HepG2 (cell line): ENCODE measurements around the gene LSR. TPM values are rescaled to one million over a fixed set of nuclear protein-coding genes. Genes with fewer than 3 reads are reported as not detected.
A peak's percentile ranks its signal among the peaks of the same experiment; 100 is the strongest.

Source experiments
- AGO2 ChIP-seq: fragments of 200-400 bp; formaldehyde crosslinking; optimal IDR thresholded peaks from 2 replicates; pipeline ENCODE3; 2017; ENCODE audit warnings: mild to moderate bottlenecking, low read depth, low read length, moderate library complexity
- BCL6 ChIP-seq: IDR thresholded peaks from 2 replicates; pipeline ENCODE4 v1.6.1; 2016; ENCODE audit warnings: missing genetic modification reagents, missing compliant biosample characterization
- FOXJ3 ChIP-seq: sonication (generic); formaldehyde crosslinking; IDR thresholded peaks from 2 replicates; pipeline ENCODE4 v1.4.0; 2020; ENCODE audit warnings: missing genetic modification reagents, mild to moderate bottlenecking, borderline replicate concordance
- MEIS2 ChIP-seq: sonication (generic); formaldehyde crosslinking; IDR thresholded peaks from 2 replicates; pipeline ENCODE4 v1.9.0; 2021; ENCODE audit warnings: mild to moderate bottlenecking, missing genetic modification reagents
- PHF5A ChIP-seq: IDR thresholded peaks from one replicate; pipeline ENCODE4 v1.6.1; 2018; ENCODE audit warnings: low read depth, missing genetic modification reagents; ENCODE audit not compliant: unreplicated experiment
- POLR2AphosphoS5 ChIP-seq: IDR thresholded peaks from 2 replicates; pipeline ENCODE4 v1.6.1; 2012; ENCODE audit warnings: low read depth, low read length
- REL ChIP-seq: sonication (generic); formaldehyde crosslinking; conservative IDR thresholded peaks from 2 replicates; pipeline ENCODE4 v1.8.0; 2022; ENCODE audit warnings: mild to moderate bottlenecking, missing genetic modification reagents, moderate library complexity
- RNF2 ChIP-seq: fragments of 450-650 bp; conservative IDR thresholded peaks from 2 replicates; pipeline ENCODE4 v1.6.1; 2016; ENCODE audit warnings: low read depth
- RXRB ChIP-seq: IDR thresholded peaks from 2 replicates; pipeline ENCODE4 v1.6.1; 2016; ENCODE audit warnings: borderline replicate concordance, missing genetic modification reagents, missing compliant biosample characterization
- SRSF4 ChIP-seq: fragments of 200-400 bp; formaldehyde crosslinking; IDR thresholded peaks from one replicate; pipeline ENCODE4 v1.6.1; 2018; ENCODE audit warnings: mild to moderate bottlenecking, low read depth, low read length, moderate library complexity; ENCODE audit not compliant: poor library complexity, severe bottlenecking
- TCF7 ChIP-seq: sonication (generic); IDR thresholded peaks from 2 replicates; pipeline ENCODE4 v1.6.1; 2016; ENCODE audit warnings: antibody characterized with exemption, low read depth
- TEAD3 ChIP-seq: optimal IDR thresholded peaks from 2 replicates; pipeline ENCODE3; 2016; ENCODE audit warnings: borderline replicate concordance
- TRIM24 ChIP-seq: sonication (generic); formaldehyde crosslinking; IDR thresholded peaks from 2 replicates; pipeline ENCODE4 v1.8.0; 2022; ENCODE audit warnings: mild to moderate bottlenecking, missing genetic modification reagents
- YEATS4 ChIP-seq: sonication (generic); formaldehyde crosslinking; IDR thresholded peaks from 2 replicates; pipeline ENCODE4 v1.4.0; 2020; ENCODE audit warnings: missing genetic modification reagents, borderline replicate concordance
- ZNF121 ChIP-seq: sonication (generic); formaldehyde crosslinking; IDR thresholded peaks from 2 replicates; pipeline ENCODE4 v1.5.0; 2020; ENCODE audit warnings: mild to moderate bottlenecking, missing genetic modification reagents
- ZNF138 ChIP-seq: sonication (generic); formaldehyde crosslinking; IDR thresholded peaks from 2 replicates; pipeline ENCODE4 v1.5.0; 2020; ENCODE audit warnings: mild to moderate bottlenecking, low read depth, missing genetic modification reagents
- ZNF788 ChIP-seq: sonication (generic); formaldehyde crosslinking; IDR thresholded peaks from 2 replicates; pipeline ENCODE4 v1.5.0; 2020; ENCODE audit warnings: mild to moderate bottlenecking, missing genetic modification reagents, borderline replicate concordance
- polyA plus RNA-seq, 8 experiments: library from polyadenylated mRNA; depleted of rRNA in 3 of 8; stranded (reverse) in 7 of 8; unstranded in 1 of 8; fragments of >200 nt; fragmentation: Illumina TruSeq in 4 of 8; extraction: Trizol in 4 of 8; gene quantifications; 2 replicates each; pipeline versions ENCODE4 v1.2.1 to v1.2.3, GENCODE V29; 2011 to 2016; ENCODE audit warnings: low read depth in 4 of 8, missing spikeins in 1 of 8, mixed read lengths in 1 of 8; ENCODE audit not compliant: insufficient read depth in 1 of 8
- total RNA-seq, 5 experiments: library from RNA; depleted of rRNA; stranded (reverse); fragments of >200 nt; fragmentation: Illumina TruSeq; extraction: Trizol; gene quantifications; 2 replicates each; pipeline ENCODE4 v1.2.3, GENCODE V29; 2016; ENCODE audit warnings: low read depth in 1 of 5
- TF ChIP-seq, protein P1 (sequence below): sonication (generic); formaldehyde crosslinking; IDR thresholded peaks from 2 replicates; pipeline ENCODE4 v1.4.0; 2020; ENCODE audit warnings: missing genetic modification reagents
- TF ChIP-seq, protein P2 (sequence below): sonication (generic); formaldehyde crosslinking; IDR thresholded peaks from 2 replicates; pipeline ENCODE4 v1.4.0; 2020; ENCODE audit warnings: missing genetic modification reagents
- TF ChIP-seq, protein P3 (sequence below): sonication (generic); formaldehyde crosslinking; IDR thresholded peaks from 2 replicates; pipeline ENCODE4 v1.4.0; 2020; ENCODE audit warnings: low read depth, mild to moderate bottlenecking, missing genetic modification reagents
- TF ChIP-seq, protein P4 (sequence below): sonication (generic); formaldehyde crosslinking; IDR thresholded peaks from 2 replicates; pipeline ENCODE4 v1.8.0; 2022; ENCODE audit warnings: mild to moderate bottlenecking, missing genetic modification reagents; ENCODE audit not compliant: insufficient replicate concordance

The LSR gene
- total and polyA plus RNA-seq, 2 of the 13 experiments (the other 11 are each of a cell fraction or from before 2014, with no cell fraction given): 29.2 to 79.2 TPM

DNA sequence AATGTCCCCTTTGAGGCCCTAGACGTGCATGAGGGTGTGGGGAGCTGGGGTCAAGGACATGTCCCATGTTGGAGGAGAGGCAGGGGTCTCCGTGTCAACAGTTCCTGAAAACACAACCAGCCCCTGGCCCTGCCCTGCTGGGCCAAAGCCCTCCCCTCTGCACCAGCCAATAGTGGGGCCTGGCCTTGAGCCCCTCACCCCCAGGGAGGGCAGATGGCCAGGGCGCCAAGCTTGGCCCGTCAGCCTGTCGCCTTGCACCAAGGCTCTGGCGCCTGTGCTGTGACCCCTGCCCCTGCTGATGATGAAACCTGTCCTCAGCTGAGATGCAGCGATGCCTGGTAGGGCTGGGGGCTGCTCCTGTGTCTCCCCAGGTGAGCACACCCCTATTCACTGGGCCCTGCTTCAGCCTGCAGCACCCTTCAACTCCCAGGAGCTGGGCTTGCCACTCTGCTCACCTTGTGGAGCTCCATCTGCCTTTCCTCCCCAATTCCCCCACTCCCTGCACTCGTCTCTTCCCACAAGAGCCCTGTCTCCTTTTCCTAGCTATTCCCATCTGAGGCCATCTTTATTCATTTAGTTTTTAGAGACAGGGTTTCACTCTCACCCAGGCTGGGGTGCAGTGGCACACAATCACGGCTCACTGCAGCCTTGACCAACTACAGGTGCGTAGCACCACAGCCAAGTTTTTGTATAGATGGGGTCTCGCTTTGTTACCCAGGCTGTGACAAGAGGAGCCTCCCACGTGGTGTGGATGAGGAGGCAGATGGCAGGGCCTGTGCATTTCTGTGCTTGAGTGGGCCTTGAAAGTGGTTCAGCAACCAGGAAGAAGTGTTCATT lies 31.4 kb downstream of the LSR start (continued):
- peak; percentile 97 for TF ChIP-seq BCL6 (CRISPR knock-in tag)
- no peak for TF ChIP-seq TRIM24 (CRISPR knock-in tag)
- TF ChIP-seq, protein P1, sequence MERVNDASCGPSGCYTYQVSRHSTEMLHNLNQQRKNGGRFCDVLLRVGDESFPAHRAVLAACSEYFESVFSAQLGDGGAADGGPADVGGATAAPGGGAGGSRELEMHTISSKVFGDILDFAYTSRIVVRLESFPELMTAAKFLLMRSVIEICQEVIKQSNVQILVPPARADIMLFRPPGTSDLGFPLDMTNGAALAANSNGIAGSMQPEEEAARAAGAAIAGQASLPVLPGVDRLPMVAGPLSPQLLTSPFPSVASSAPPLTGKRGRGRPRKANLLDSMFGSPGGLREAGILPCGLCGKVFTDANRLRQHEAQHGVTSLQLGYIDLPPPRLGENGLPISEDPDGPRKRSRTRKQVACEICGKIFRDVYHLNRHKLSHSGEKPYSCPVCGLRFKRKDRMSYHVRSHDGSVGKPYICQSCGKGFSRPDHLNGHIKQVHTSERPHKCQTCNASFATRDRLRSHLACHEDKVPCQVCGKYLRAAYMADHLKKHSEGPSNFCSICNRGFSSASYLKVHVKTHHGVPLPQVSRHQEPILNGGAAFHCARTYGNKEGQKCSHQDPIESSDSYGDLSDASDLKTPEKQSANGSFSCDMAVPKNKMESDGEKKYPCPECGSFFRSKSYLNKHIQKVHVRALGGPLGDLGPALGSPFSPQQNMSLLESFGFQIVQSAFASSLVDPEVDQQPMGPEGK (CRISPR knock-in tag): peak; percentile 97
- TF ChIP-seq RNF2: no peak
- TF ChIP-seq, protein P2, sequence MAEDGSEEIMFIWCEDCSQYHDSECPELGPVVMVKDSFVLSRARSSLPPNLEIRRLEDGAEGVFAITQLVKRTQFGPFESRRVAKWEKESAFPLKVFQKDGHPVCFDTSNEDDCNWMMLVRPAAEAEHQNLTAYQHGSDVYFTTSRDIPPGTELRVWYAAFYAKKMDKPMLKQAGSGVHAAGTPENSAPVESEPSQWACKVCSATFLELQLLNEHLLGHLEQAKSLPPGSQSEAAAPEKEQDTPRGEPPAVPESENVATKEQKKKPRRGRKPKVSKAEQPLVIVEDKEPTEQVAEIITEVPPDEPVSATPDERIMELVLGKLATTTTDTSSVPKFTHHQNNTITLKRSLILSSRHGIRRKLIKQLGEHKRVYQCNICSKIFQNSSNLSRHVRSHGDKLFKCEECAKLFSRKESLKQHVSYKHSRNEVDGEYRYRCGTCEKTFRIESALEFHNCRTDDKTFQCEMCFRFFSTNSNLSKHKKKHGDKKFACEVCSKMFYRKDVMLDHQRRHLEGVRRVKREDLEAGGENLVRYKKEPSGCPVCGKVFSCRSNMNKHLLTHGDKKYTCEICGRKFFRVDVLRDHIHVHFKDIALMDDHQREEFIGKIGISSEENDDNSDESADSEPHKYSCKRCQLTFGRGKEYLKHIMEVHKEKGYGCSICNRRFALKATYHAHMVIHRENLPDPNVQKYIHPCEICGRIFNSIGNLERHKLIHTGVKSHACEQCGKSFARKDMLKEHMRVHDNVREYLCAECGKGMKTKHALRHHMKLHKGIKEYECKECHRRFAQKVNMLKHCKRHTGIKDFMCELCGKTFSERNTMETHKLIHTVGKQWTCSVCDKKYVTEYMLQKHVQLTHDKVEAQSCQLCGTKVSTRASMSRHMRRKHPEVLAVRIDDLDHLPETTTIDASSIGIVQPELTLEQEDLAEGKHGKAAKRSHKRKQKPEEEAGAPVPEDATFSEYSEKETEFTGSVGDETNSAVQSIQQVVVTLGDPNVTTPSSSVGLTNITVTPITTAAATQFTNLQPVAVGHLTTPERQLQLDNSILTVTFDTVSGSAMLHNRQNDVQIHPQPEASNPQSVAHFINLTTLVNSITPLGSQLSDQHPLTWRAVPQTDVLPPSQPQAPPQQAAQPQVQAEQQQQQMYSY (CRISPR knock-in tag): no peak
- TF ChIP-seq MEIS2: no peak
- TF ChIP-seq ZNF138 (CRISPR knock-in tag): no peak
- peak; percentile 46 for TF ChIP-seq TEAD3 (CRISPR knock-in tag)
- TF ChIP-seq TCF7: no peak
- TF ChIP-seq ZNF788 (CRISPR knock-in tag): peak; percentile 55; the same call in 1 of the 2 replicates
- 0 out of 2 replicates have a peak, but pooled peaks have one; percentile 19 for TF ChIP-seq ZNF121 (CRISPR knock-in tag)
- TF ChIP-seq FOXJ3: no peak
- no peak for TF ChIP-seq YEATS4 (CRISPR knock-in tag)
- TF ChIP-seq PHF5A: peak; percentile 44
- no peak for TF ChIP-seq SRSF4
- peak; percentile 57; the same call in 1 of the 2 replicates for TF ChIP-seq RXRB
- no peak for TF ChIP-seq POLR2AphosphoS5
- TF ChIP-seq, protein P3, sequence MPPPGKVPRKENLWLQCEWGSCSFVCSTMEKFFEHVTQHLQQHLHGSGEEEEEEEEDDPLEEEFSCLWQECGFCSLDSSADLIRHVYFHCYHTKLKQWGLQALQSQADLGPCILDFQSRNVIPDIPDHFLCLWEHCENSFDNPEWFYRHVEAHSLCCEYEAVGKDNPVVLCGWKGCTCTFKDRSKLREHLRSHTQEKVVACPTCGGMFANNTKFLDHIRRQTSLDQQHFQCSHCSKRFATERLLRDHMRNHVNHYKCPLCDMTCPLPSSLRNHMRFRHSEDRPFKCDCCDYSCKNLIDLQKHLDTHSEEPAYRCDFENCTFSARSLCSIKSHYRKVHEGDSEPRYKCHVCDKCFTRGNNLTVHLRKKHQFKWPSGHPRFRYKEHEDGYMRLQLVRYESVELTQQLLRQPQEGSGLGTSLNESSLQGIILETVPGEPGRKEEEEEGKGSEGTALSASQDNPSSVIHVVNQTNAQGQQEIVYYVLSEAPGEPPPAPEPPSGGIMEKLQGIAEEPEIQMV: no peak
- TF ChIP-seq, protein P4, sequence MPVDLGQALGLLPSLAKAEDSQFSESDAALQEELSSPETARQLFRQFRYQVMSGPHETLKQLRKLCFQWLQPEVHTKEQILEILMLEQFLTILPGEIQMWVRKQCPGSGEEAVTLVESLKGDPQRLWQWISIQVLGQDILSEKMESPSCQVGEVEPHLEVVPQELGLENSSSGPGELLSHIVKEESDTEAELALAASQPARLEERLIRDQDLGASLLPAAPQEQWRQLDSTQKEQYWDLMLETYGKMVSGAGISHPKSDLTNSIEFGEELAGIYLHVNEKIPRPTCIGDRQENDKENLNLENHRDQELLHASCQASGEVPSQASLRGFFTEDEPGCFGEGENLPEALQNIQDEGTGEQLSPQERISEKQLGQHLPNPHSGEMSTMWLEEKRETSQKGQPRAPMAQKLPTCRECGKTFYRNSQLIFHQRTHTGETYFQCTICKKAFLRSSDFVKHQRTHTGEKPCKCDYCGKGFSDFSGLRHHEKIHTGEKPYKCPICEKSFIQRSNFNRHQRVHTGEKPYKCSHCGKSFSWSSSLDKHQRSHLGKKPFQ (CRISPR knock-in tag): no peak
- no peak for TF ChIP-seq REL (CRISPR knock-in tag)
- peak; percentile 95 for TF ChIP-seq AGO2
